ENCODE data around the gene TMEM205.
"Not testable (repeated sequence)": the region's sequence is repeated elsewhere in the genome, so short reads cannot be mapped to it uniquely, and the experiment has no call there.

The TMEM205 gene

DNA sequence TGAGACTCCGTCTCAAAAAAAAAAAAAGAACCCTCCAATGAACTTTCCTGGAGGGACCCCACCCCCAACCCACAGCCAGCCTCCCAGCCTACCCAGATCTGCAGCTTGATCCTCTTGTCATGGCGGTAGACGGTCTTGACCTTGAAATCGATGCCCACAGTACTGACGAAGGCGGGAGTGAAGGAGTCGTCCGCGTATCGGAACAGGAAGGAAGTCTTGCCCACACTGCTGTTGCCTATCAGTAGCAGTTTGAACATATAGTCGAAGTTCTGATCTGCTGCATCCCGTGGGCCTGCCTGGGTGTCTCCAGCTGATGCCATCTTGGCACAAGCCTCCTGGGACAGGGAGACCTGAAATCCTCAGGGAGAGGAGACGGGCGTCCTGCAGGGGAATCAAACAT lies 9.0 kb downstream of the TMEM205 start:
- Histone ChIP-seq H3K4me3 (replicated peaks; ENCODE audit: insufficient read depth, low read length) (no peak overlapping the region), H3K27ac (replicated peaks) (no peak overlapping the region), H3K27me3 (ENCODE audit: insufficient read depth, poor library complexity, severe bottlenecking) (no peaks in the 10 kb centered on the region)
- peak; percentile 28; the same call in 1 of the 2 replicates for TF ChIP-seq SPI1 (IDR thresholded peaks at IDR 0.05; ENCODE audit: borderline replicate concordance, low read depth)
- TF ChIP-seq GABPA (IDR thresholded peaks at IDR 0.05; ENCODE audit: low read depth), result no peak
- DNase-seq (ENCODE audit: low read depth in 1 of 2, low spot score in 1 of 2), result peak in 1 of 2 experiments; percentile 47

DNA sequence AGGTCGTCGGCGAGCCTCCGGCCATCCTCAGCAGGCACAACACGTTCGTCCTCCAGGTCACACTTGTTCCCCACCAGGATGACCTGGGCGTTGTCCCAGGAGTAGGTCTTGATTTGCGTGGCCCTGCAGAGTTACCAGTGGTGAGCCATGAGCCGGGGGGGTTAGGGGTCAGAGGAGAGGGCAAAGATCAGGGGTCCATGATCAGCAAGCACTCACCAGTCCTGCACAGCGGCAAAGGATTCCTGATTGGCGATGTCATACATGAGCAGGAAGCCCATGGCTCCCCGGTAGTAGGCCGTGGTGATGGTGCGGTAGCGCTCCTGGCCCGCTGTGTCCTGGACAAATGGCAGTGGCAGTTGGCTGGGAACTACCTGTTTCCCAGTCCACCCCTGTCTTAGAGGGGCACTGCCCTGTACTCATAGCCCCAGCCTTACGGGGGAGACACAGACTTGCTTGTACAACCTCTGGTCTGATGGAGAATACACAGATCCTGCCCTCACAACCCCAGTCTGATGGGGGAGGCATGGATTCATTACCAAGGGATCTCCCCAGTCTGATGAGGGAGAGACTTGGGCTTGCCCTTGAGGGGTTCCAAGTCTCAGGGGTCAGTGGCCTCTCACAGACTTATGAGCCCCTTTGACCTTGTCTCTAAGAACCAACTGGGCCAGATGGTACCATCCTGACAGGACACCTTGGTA lies 10.5 kb downstream of the TMEM205 start:
- no peak for DNase-seq (ENCODE audit: low read depth in 1 of 2, low spot score in 1 of 2)
- no peak overlapping the region for H3K27ac ChIP-seq (replicated peaks)
- TF ChIP-seq GABPA (IDR thresholded peaks at IDR 0.05; ENCODE audit: low read depth) (no peak), SPI1 (IDR thresholded peaks at IDR 0.05; ENCODE audit: borderline replicate concordance, low read depth) (no peak), POLR2AphosphoS5 (IDR thresholded peaks at IDR 0.05; ENCODE audit: low read depth) (no peak)
- TF ChIP-seq, protein P1, sequence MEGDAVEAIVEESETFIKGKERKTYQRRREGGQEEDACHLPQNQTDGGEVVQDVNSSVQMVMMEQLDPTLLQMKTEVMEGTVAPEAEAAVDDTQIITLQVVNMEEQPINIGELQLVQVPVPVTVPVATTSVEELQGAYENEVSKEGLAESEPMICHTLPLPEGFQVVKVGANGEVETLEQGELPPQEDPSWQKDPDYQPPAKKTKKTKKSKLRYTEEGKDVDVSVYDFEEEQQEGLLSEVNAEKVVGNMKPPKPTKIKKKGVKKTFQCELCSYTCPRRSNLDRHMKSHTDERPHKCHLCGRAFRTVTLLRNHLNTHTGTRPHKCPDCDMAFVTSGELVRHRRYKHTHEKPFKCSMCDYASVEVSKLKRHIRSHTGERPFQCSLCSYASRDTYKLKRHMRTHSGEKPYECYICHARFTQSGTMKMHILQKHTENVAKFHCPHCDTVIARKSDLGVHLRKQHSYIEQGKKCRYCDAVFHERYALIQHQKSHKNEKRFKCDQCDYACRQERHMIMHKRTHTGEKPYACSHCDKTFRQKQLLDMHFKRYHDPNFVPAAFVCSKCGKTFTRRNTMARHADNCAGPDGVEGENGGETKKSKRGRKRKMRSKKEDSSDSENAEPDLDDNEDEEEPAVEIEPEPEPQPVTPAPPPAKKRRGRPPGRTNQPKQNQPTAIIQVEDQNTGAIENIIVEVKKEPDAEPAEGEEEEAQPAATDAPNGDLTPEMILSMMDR (IDR thresholded peaks at IDR 0.05; ENCODE audit: insufficient read depth, low read length), result no peak
- TF ChIP-seq, protein P2, sequence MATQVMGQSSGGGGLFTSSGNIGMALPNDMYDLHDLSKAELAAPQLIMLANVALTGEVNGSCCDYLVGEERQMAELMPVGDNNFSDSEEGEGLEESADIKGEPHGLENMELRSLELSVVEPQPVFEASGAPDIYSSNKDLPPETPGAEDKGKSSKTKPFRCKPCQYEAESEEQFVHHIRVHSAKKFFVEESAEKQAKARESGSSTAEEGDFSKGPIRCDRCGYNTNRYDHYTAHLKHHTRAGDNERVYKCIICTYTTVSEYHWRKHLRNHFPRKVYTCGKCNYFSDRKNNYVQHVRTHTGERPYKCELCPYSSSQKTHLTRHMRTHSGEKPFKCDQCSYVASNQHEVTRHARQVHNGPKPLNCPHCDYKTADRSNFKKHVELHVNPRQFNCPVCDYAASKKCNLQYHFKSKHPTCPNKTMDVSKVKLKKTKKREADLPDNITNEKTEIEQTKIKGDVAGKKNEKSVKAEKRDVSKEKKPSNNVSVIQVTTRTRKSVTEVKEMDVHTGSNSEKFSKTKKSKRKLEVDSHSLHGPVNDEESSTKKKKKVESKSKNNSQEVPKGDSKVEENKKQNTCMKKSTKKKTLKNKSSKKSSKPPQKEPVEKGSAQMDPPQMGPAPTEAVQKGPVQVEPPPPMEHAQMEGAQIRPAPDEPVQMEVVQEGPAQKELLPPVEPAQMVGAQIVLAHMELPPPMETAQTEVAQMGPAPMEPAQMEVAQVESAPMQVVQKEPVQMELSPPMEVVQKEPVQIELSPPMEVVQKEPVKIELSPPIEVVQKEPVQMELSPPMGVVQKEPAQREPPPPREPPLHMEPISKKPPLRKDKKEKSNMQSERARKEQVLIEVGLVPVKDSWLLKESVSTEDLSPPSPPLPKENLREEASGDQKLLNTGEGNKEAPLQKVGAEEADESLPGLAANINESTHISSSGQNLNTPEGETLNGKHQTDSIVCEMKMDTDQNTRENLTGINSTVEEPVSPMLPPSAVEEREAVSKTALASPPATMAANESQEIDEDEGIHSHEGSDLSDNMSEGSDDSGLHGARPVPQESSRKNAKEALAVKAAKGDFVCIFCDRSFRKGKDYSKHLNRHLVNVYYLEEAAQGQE (IDR thresholded peaks at IDR 0.05; ENCODE audit: insufficient replicate concordance, low read depth), result no peak
- no peaks in the 10 kb centered on the region for H3K27me3 ChIP-seq (ENCODE audit: insufficient read depth, poor library complexity, severe bottlenecking)
- H3K4me3 ChIP-seq (replicated peaks; ENCODE audit: insufficient read depth, low read length), result no peak overlapping the region

DNA sequence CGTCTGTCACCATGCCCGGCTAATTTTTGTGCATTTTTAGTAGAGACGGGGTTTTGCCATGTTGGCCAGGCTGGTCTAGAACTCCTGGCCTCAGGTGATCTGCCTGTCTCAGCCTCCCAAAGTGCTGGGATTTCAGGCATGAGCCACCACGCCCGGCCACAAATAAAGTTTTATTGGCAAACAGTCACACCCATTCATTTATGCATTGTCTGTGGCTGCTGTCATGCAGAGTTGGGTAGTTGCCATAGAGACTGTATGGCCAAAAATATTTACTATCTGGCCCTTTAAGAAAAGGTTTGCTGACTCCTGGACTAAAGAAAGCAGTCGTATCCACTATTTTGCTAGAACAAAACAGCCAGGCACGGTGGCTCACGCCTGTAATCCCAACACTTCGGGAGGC lies 12.2 kb downstream of the TMEM205 start:
- not testable (repeated sequence) for DNase-seq (ENCODE audit: low read depth in 1 of 2, low spot score in 1 of 2); H3K4me3 ChIP-seq (replicated peaks; ENCODE audit: insufficient read depth, low read length); H3K27me3 ChIP-seq (ENCODE audit: insufficient read depth, poor library complexity, severe bottlenecking); H3K27ac ChIP-seq (replicated peaks)

DNA sequence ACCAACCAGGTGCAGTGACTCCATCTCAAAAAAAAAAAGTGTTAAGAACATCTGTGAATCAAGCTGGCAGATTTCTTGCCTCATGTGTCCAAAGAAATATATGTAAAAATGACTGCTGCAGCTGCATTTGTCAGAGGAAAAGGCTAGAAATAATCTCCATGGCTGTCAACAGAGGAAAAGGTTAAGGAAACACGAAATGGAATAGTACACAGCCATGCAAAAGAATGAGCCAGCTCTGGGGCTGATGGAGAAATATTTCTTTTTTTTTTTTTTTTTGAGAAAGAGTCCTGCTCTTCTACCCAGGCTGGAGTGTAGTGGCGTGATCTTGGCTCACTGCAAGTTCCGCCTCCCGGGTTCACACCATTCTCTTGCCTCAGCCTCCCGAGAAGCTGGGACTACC lies 13.2 kb downstream of the TMEM205 start:
- H3K4me3 ChIP-seq (replicated peaks; ENCODE audit: insufficient read depth, low read length), result no peak overlapping the region
- no peaks in the 10 kb centered on the region for H3K27me3 ChIP-seq (ENCODE audit: insufficient read depth, poor library complexity, severe bottlenecking)
- TF ChIP-seq POLR2AphosphoS5 (IDR thresholded peaks at IDR 0.05; ENCODE audit: low read depth) (no peak), SPI1 (IDR thresholded peaks at IDR 0.05; ENCODE audit: borderline replicate concordance, low read depth) (no peak), GABPA (IDR thresholded peaks at IDR 0.05; ENCODE audit: low read depth) (no peak)
- TF ChIP-seq, protein P2 (IDR thresholded peaks at IDR 0.05; ENCODE audit: insufficient replicate concordance, low read depth), result no peak
- no peak for DNase-seq (ENCODE audit: low read depth in 1 of 2, low spot score in 1 of 2)
- H3K27ac ChIP-seq (replicated peaks), result no peak overlapping the region

DNA sequence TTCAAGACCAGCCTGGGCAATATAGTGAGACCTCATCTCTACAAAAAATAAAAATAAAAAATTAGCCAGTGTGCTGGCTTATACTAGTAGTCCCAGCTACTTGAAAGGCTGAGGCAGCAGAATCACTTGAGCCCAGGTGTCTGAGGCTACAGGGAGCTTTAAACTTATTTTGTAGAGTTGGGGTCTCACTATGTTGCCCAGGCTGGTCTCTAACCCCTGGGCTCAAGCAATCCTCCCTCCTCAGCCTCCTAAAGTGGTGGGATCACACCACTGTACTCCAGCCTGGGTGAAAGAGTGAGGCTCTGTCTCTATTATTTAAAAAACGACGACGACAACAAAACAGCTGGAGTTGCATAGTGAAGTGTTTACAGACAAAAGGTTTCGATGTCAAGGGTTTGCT lies 14.6 kb downstream of the TMEM205 start:
- no peak overlapping the region for H3K27ac ChIP-seq (replicated peaks)
- H3K4me3 ChIP-seq (replicated peaks; ENCODE audit: insufficient read depth, low read length), result no peak overlapping the region
- no peak for DNase-seq (ENCODE audit: low read depth in 1 of 2, low spot score in 1 of 2)
- TF ChIP-seq POLR2AphosphoS5 (IDR thresholded peaks at IDR 0.05; ENCODE audit: low read depth), result no peak
- TF ChIP-seq, protein P2 (IDR thresholded peaks at IDR 0.05; ENCODE audit: insufficient replicate concordance, low read depth), result no peak
- H3K27me3 ChIP-seq (ENCODE audit: insufficient read depth, poor library complexity, severe bottlenecking), result no peaks in the 10 kb centered on the region

Measured in HL-60 (cell line).